ENCODE results near the gene PTPN4.
A peak's percentile ranks its signal among the peaks of the same experiment; 100 is the strongest.
"Not testable (repeated sequence)": the region's sequence is repeated elsewhere in the genome, so short reads cannot be mapped to it uniquely, and the experiment has no call there.

PTPN4 gene

GRCh38 chr2:119981896-119982295 is 222.2 kb downstream of the PTPN4 start:
- H3K27me3 Mint-ChIP-seq (ENCODE audit: low read depth): no peaks in the 10 kb centered on the region
- no peak overlapping the region for H3K4me3 Mint-ChIP-seq
- no peaks in the 10 kb centered on the region for H3K9me3 Mint-ChIP-seq
- TF ChIP-seq CTCF (IDR thresholded peaks at IDR 0.05; ENCODE audit: unreplicated experiment in 3 of 3): no peak
- H3K36me3 Mint-ChIP-seq (ENCODE audit: low read depth): peaks cover 7% of the 10 kb centered on the region
- H3K27ac Mint-ChIP-seq: peak overlapping the region in 1 of 3 experiments; percentile 86
- H3K4me1 Mint-ChIP-seq: peaks cover 8% of the 10 kb centered on the region

DNA sequence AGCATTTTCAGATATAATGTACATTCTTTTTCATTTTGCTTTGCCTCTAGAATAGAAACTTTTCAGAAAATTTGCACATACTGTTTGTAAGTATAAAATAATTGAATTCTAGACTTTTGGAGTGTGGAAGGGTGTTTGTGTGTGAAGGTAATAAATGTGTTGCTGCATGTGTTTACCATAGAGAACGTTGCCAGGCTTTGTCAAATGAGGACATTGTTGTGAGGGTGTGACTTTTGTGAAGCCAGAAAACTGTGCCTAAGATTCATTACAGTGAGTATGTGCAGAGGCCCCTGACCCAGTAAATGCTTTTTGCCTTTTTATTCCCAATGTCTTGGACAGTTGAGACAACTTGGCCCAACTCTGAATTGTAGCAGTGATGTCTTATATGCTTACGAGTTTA is 222.8 kb downstream of the PTPN4 start:
- Mint-ChIP-seq H3K27me3 (ENCODE audit: low read depth) (no peaks in the 10 kb centered on the region), H3K36me3 (ENCODE audit: low read depth) (peaks cover 3% of the 10 kb centered on the region), H3K4me1 (peaks cover 8% of the 10 kb centered on the region), H3K27ac (peak overlapping the region in 1 of 3 experiments; percentile 86), H3K4me3 (no peak overlapping the region), H3K9me3 (no peaks in the 10 kb centered on the region)
- TF ChIP-seq CTCF (IDR thresholded peaks at IDR 0.05; ENCODE audit: unreplicated experiment in 3 of 3): no peak

DNA sequence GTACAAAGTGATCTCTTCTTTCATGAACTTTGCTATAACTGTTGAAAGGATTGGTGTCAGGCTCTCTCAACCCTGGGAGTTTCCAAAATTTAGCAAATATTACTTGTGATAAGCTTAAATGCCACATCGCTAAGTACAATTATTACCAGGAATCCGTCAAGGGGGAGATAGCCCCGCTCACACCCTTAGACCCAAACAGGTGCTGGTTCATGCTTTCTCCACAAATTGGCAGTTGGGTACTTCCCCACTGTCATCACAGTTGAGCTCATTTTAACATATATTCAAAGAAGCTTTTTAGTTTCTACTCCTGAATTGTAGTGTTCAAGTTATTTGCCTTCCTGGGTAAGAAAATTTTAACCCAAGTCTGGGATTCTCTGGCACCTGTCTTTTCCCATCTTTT is 223.4 kb downstream of the PTPN4 start:
- Mint-ChIP-seq H3K36me3 (ENCODE audit: low read depth) (peaks cover 3% of the 10 kb centered on the region), H3K27ac (peak overlapping the region in 1 of 3 experiments; percentile 86), H3K9me3 (peaks cover 3% of the 10 kb centered on the region), H3K4me1 (peaks cover 8% of the 10 kb centered on the region), H3K27me3 (ENCODE audit: low read depth) (no peaks in the 10 kb centered on the region), H3K4me3 (no peak overlapping the region)
- no peak for TF ChIP-seq CTCF (IDR thresholded peaks at IDR 0.05; ENCODE audit: unreplicated experiment in 3 of 3)

- Mint-ChIP-seq H3K9me3 (no peaks in the 10 kb centered on the region), H3K36me3 (ENCODE audit: low read depth) (no peaks in the 10 kb centered on the region), H3K4me3 (no peak overlapping the region), H3K27me3 (ENCODE audit: low read depth) (no peaks in the 10 kb centered on the region), H3K27ac (no peak overlapping the region), H3K4me1 (no peaks in the 10 kb centered on the region)
- no peak for TF ChIP-seq CTCF (IDR thresholded peaks at IDR 0.05; ENCODE audit: unreplicated experiment in 3 of 3)
Observed at GRCh38 chr2:119996148-119996547, 236.4 kb downstream of the PTPN4 start.

DNA sequence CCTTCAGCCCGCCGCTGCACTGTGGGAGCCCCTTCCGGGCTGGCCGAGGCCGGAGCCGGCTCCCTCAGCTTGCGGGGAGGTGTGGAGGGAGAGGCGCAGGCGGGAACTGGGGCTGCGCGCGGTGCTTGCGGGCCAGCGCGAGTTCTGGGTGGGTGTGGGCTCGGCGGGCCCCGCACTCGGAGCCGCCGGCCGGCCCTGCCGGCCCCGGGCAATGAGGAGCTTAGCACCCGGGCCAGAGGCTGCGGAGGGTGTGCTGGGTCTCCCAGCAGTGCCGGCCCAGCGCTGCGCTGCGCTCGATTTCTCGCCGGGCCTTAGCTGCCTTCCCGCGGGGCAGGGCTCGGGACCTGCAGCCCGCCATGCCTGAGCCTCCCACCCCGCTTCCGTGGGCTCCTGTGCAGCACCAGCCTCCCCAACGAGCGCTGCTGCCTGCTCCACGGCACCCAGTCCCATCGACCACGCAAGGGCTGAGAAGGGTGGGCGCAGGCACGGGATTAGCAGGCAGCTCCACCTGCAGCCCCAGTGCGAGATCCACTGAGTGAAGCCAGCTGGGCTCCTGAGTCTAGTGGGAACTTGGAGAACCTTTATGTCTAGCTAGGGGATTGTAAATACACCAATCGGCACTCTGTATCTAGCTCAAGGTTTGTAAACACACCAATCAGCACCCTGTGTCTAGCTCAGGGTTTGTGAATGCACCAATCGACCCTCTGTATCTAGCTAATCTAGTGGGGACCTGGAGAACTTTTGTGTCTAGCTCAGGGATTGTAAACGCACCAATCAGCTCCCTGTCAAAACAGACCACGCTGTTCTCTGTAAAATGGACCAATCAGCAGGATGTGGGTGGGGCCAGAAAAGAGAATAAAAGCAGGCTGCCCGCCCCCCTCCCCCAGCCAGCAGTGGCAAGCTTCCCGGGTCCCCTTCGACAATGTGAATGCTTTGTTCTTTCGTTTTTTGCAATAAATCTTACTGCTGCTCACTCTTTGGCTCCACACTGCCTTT is 237.5 kb downstream of the PTPN4 start:
- not testable (repeated sequence) for H3K36me3 Mint-ChIP-seq (ENCODE audit: low read depth); H3K27me3 Mint-ChIP-seq (ENCODE audit: low read depth); H3K4me1 Mint-ChIP-seq; H3K27ac Mint-ChIP-seq; H3K4me3 Mint-ChIP-seq; H3K9me3 Mint-ChIP-seq

DNA sequence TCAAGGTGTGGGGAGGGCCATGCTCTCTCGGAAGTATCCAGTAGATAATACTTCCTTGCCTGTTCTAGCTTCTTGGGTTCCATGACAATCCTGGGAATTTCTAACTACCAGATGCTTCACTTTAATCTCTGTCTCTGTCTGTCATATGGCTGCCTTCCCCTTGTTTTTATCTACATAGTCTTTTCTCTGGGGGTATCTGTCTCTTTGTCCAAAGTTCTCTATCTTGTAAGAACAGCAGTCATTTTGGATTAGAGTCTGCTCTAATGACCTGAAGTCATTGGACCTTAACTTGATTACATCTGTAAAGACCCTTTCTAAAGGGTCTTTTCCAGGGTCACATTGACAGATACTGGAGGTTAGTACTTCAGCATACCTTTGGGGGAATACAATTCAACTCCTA is 241.7 kb downstream of the PTPN4 start:
- Mint-ChIP-seq H3K4me1 (no peaks in the 10 kb centered on the region), H3K27ac (no peak overlapping the region), H3K4me3 (no peak overlapping the region), H3K9me3 (no peaks in the 10 kb centered on the region), H3K36me3 (ENCODE audit: low read depth) (no peaks in the 10 kb centered on the region), H3K27me3 (ENCODE audit: low read depth) (no peaks in the 10 kb centered on the region)
- TF ChIP-seq CTCF (IDR thresholded peaks at IDR 0.05; ENCODE audit: unreplicated experiment in 3 of 3): no peak
